GM18520 (cell line): ENCODE data around the gene SLC22A15.
"Not testable (repeated sequence)": the region's sequence is repeated elsewhere in the genome, so short reads cannot be mapped to it uniquely, and the experiment has no call there.

Experiments used
- ATAC-seq: cut with Tn5 transposase; IDR thresholded peaks from one replicate; pipeline ENCODE4 v1.9.1; 2021; ENCODE audit not compliant: unreplicated experiment

Gene SLC22A15

DNA sequence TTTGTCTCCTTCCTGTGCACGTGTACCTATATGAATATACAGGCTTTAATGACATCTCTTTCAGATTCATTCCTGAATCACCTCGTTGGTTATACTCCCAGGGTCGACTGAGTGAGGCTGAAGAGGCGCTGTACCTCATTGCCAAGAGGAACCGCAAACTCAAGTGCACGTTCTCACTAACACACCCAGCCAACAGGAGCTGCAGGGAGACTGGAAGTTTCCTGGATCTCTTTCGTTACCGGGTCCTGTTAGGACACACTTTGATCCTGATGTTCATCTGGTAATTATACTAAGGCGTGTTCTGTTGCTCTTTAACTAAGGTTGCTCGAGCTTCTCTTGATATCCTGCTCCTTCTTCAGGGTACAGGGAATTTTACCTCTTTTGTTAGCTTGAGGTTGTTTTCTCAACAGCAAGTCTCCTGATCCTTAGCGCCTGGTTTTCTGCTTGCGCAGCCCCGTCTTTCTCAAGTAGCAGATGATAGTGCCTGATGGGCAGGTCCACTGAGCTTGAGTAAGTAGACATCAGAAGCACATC is 55.1 kb downstream of the SLC22A15 start:
- ATAC-seq: no peak

DNA sequence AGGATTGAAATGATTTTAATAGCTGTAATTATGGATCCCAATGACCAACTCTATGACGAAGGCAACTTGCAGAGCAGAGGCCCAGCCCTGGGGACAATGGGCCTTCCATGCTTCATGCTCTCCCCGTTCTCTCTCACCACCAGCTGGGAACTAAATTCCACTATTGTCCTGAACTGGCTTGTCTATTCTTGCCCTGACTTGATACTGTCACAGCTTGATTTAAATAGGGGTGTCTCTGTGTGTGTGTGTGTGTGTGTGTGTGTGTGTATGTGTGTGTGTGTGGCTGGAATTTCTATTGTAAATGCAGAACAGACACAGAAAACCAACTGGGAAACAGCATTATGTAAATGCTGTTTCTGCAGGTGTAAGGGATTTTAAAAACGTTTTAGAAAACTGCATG is 57.0 kb downstream of the SLC22A15 start:
- ATAC-seq: no peak

DNA sequence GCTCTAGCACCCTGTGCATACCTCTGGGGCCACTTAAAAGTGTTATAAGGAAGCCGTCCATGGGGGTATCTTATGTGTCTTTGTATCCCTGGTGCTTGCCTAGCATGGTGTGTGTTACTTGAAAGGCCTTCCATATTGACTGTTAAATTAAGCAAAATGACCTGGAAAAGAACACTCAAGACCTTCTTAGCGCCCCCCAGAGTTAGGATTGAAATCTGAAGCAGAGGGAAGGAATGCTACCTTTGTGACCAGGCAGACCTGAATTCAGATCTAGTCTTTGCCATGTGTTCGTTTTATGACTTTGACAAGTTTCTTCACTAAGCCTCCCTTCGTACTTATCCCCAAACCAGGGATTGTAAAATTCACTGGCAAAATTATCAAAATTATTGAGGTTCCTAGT is 59.9 kb downstream of the SLC22A15 start:
- no peak for ATAC-seq

- ATAC-seq: no peak
Observed at GRCh38 chr1:116038679-116039078, 62.4 kb downstream of the SLC22A15 start.

DNA sequence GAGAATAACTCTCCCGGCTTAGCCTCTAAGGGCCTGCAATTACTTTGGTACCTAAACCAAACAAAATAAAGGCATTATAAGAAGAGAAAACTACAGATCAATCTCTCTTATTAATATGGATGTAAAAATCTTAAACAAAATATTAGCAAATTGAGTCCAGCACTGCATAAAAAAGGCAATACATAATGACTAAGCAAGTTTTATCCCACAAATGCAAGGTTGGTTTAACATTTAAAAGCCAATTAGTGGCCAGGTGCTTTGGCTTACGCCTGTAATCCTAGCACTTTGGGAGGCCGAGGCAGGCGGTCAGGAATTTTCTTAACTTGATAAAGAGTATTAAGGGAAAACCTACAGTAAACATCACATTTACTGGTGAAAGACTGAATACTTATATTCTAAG is 67.8 kb downstream of the SLC22A15 start:
- no peak for ATAC-seq

- ATAC-seq: not testable (repeated sequence)
Observed at GRCh38 chr1:116046933-116047332, 70.6 kb downstream of the SLC22A15 start.

GRCh38 chr1:116051896-116052295 is 75.6 kb downstream of the SLC22A15 start:
- ATAC-seq: not testable (repeated sequence)

- no peak for ATAC-seq
Observed at GRCh38 chr1:116062201-116062600, 85.9 kb downstream of the SLC22A15 start.

- ATAC-seq: no peak
Observed at GRCh38 chr1:116064616-116065015, 88.3 kb downstream of the SLC22A15 start.

DNA sequence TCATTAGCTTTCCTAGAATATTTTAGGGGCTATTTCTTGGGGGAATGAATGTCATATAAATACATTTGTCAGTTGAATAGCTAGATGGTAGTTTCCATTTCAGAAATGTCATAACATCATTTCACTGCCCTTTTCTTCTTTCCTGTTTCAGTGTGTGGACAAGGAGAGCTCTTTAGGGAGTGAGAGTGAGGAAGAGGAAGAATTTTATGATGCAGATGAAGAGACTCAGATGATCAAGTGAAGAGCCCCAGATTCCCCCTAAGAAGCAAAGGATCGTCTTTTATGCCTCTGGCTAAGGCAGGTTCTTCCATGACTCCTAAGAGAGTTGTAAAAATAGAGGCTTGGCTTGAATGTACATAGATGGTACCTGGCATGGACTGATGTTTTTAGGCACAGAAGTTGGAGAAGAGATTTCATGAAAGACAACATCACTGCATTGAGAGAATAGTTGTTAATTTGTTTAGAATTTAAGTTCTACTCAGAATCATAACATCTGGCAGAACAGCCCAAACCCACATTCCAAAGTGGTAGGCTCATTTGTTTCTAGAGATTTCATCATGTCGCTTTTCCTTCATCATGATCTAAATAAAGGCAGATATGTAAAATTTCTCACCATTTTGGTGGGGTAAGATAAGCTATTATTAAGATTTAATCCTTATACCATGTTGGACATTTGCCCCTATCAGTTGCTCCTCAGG is 90.7 kb downstream of the SLC22A15 start:
- ATAC-seq: no peak

GRCh38 chr1:116067566-116067890 is 91.2 kb downstream of the SLC22A15 start:
- no peak for ATAC-seq

DNA sequence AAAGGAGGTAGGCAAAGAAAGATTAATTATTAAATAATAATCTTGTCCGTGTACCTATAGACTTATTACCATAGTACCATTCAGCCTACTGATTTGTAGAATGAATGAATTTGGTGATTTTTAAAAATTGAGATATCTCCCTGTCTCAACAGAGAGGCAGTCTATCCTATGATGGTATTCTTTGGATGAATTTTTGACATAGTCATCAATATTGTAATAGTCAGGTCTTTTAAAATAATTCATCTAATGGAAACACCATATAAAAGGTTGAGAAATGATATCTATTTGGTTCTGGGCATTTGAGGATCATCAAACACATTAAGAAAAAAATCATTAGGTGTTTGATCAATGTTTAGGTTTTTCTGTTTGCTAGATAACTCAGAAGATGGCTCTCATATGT is 99.3 kb downstream of the SLC22A15 start:
- no peak for ATAC-seq

DNA sequence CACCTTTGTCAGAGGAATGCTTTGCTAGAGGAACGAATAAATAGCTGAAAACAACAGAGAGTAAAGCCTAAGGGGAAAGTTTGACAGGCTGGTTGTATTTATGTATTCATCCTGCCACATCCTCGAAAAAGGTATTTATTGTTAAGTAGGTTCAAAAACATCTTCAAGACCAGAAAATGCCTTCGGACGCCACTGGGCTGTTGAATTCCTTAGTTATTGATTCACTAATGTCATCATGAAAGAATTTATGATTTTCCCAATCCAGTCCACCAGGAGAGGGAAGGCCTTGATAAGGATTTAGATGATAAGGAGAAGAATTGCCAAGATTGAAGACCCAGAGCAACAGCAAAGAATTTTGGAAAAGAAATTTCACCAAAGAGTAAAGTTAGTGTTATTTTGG is 99.7 kb downstream of the SLC22A15 start:
- no peak for ATAC-seq

DNA sequence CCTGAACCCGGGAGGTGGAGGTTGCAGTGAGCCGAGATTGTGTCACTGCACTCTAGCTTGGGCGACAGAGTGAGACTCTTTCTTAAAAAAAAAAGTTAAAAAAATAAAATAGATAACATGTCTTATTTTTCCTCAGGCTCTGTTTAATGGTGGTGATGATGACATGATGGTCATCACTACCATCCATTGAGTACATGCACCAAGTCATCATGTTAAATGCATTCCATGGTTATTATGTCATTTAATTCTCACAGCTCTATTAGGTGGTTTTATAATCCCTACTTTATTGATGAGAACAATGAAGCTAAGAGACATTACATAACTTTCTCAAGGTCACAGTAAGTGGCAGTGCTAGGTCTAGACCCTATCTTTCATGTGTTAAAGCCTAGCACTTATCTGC is 100.5 kb downstream of the SLC22A15 start:
- no peak for ATAC-seq

GRCh38 chr1:116078699-116079223 is 102.4 kb downstream of the SLC22A15 start:
- no peak for ATAC-seq

- ATAC-seq: no peak
Observed at GRCh38 chr1:116087628-116088027, 111.3 kb downstream of the SLC22A15 start.

DNA sequence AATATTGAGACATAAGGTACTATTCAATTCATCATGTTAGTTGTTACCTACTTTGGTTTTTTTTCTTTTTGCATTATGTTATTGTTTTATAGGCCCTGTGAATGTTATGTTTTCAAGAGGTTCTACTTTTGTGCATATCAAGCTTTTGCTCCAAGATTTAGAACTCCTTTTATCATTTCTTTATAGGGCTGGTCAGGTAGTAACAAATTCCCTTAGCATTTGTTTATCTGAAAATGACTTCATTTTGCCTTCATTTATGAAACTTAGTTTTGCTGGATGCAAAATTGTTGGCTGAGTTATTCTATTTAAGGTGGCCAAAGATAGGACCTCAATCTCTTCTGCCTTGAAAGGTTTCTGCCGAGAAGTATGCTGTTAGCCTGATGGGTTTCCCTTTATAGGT is 113.6 kb downstream of the SLC22A15 start:
- ATAC-seq: no peak

DNA sequence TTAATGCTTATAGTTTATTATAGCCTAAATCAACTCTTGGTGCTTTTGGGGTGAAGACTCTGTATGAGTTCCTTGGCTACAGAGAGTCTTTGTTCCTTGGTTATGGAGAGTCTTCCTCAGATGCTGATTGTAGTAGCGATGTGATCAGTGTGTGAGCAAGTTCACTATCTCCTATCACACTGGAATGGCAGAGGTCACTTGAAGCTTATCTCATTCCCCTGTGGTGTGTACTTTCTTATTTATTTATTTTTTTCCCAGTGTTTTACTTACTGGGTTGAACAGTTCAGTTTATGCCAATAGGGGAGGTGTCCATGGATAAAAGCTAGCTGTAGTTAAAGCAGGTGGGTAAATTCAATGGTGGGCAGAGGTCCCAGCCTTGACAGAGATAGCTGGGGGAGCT is 114.8 kb downstream of the SLC22A15 start:
- ATAC-seq: no peak

- no peak for ATAC-seq
Observed at GRCh38 chr1:116092752-116093489, 116.6 kb downstream of the SLC22A15 start.

GRCh38 chr1:116095027-116095426 is 118.7 kb downstream of the SLC22A15 start:
- no peak for ATAC-seq

GRCh38 chr1:116096013-116096618 is 119.8 kb downstream of the SLC22A15 start:
- ATAC-seq: no peak

- ATAC-seq: no peak
Observed at GRCh38 chr1:116097626-116098025, 121.3 kb downstream of the SLC22A15 start.
